Activated T-cell treated with anti-CD3 and anti-CD28 coated beads, Interleukin-2, amount 50 U/mL, for 72 hours (primary cell): ENCODE measurements around the gene APOLD1. TPM values are rescaled to one million over a fixed set of nuclear protein-coding genes. Genes with fewer than 3 reads are reported as not detected.
"Not testable (repeated sequence)": the region's sequence is repeated elsewhere in the genome, so short reads cannot be mapped to it uniquely, and the experiment has no call there.

ENCODE experiments used
- ATAC-seq, 2 donors: fragments of 150-1000 bp; cut with Tn5 transposase; replicated peaks in 1 of 2; 2 replicates each; pipeline ENCODE4 v1.10.0; 2021; ENCODE audit warnings: moderate library complexity in 2 of 2, mild to moderate bottlenecking in 1 of 2
- DNase-seq, 2 donors: peaks; one replicate each; pipeline ENCODE4 v3.0.0; 2021 to 2022; ENCODE audit warnings: mixed read lengths in 1 of 2
- H3K27ac Mint-ChIP-seq: one replicate; pipeline ENCODE4 v1.8.0; 2022; ENCODE audit warnings: mild to moderate bottlenecking, moderate library complexity, mixed read lengths
- H3K27me3 Mint-ChIP-seq: one replicate; pipeline ENCODE4 v1.8.0; 2022; ENCODE audit warnings: low read depth, mixed read lengths
- H3K36me3 Mint-ChIP-seq, 2 donors: one replicate each; pipeline ENCODE4 v1.8.0; 2022; ENCODE audit warnings: mixed read lengths in 2 of 2, mild to moderate bottlenecking in 1 of 2; ENCODE audit not compliant: insufficient read depth in 2 of 2
- H3K4me1 Mint-ChIP-seq: one replicate; pipeline ENCODE4 v1.8.0; 2022; ENCODE audit warnings: low read depth, mixed read lengths
- H3K4me3 Mint-ChIP-seq, 2 donors: one replicate each; pipeline ENCODE4 v1.8.0; 2022; ENCODE audit warnings: mild to moderate bottlenecking in 2 of 2, mixed read lengths in 2 of 2, moderate library complexity in 2 of 2
- H3K9me3 Mint-ChIP-seq, 2 donors: one replicate each; pipeline ENCODE4 v1.8.0; 2022; ENCODE audit warnings: mixed read lengths in 2 of 2
- total RNA-seq, 2 donors: library from RNA; stranded (reverse); gene quantifications; one replicate each; pipeline ENCODE4 v1.2.3, GENCODE V29; 2022

Gene APOLD1
- total RNA-seq, 2 donors from 2014 or later, result 10.4 to 12.8 TPM

DNA sequence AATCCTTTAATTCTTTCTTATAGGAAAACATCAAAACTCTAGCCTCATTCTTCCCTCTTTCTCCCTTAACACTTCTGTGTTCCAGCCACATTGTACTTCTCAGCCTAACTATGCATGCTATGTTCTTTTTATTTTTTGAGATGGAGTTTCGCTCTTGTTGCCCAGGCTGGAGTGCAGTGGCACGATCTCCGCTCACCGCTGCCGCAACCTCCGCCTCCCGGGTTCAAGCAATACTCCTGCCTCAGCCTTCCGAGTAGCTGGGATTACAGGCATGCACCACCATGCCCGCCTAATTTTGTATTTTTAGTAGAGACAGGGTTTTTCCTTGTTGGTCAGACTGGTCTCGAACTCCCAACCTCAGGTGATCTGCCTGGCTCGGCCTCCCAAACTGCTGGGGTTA, 34.9 kb downstream of the APOLD1 start:
- ATAC-seq, H3K9me3 Mint-ChIP-seq, DNase-seq, H3K27me3 Mint-ChIP-seq, H3K4me3 Mint-ChIP-seq: not testable (repeated sequence)
- H3K36me3 Mint-ChIP-seq, result peaks cover 16 to 50% of the 10 kb centered on the region in 2 donors
- peaks cover 49% of the 10 kb centered on the region for H3K4me1 Mint-ChIP-seq
- peak overlapping the region; percentile 21 for H3K27ac Mint-ChIP-seq

DNA sequence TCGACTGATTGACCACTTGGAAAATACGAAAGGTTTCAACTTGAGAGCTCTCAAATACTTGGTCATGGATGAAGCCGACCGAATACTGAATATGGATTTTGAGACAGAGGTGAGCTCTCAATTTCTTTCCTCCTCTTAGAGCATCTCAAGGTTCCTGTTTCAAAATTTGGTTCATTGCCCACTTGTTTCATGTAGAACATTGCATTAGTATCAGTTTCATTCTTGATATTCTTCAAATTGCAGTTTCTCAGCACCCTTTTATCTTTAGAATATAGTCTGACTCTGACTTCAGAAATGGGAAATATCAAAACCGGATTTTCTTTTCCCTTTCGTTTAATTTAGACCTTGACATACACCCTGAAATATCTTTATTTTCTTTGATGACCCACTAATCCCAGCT, 36.5 kb downstream of the APOLD1 start:
- peak overlapping the region; percentile 83 for H3K27ac Mint-ChIP-seq
- H3K9me3 Mint-ChIP-seq, result no peaks in the 10 kb centered on the region
- ATAC-seq, result no peak
- H3K36me3 Mint-ChIP-seq, result peaks cover 12 to 46% of the 10 kb centered on the region in 2 donors
- no peaks in the 10 kb centered on the region for H3K27me3 Mint-ChIP-seq
- no peak overlapping the region for H3K4me3 Mint-ChIP-seq
- H3K4me1 Mint-ChIP-seq, result peaks cover 33% of the 10 kb centered on the region
- DNase-seq, result no peak

DNA sequence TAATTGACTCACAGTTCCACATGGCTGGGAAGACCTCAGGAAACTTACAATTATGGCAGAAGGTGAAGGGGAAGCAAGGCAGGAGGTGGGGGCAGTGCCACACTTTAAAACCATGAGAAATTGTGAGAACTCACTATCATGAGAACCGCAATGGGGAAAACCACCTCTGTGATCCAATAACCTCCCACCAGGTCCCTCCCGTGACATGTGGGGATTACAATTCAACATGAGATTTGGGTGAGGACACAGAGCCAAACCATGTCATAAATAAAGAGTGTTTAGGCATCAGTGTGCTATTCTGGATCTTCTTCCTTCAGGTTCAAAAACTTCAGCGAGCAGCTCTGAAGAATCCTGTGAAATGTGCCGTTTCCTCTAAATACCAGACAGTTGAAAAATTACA, 37.4 kb downstream of the APOLD1 start:
- no peaks in the 10 kb centered on the region for H3K27me3 Mint-ChIP-seq
- peaks cover 12 to 48% of the 10 kb centered on the region in 2 donors for H3K36me3 Mint-ChIP-seq
- peak overlapping the region; percentile 83 for H3K27ac Mint-ChIP-seq
- H3K4me1 Mint-ChIP-seq, result peaks cover 28% of the 10 kb centered on the region
- no peaks in the 10 kb centered on the region for H3K9me3 Mint-ChIP-seq
- DNase-seq (no peak), ATAC-seq (no peak)
- no peak overlapping the region for H3K4me3 Mint-ChIP-seq

DNA sequence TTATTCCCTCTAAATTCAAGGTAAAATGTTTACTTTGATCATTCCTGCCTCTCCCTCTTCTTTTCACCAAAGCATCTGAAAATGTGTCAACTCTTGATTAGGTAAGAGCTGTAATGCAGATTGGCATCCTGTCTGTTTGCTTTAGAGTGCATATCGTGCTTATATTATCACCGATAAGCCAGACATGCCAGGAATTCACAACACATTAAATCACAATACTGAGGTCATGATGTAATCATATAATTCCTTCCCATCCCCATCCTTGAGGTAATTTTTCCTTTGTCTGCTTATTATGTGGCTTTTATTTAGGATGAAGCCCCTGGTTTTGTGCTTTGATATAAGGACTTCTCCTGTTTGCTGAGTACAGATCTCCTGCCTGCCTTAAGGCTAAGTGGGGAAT, 37.8 kb downstream of the APOLD1 start:
- Mint-ChIP-seq H3K27ac (peak overlapping the region; percentile 12), H3K9me3 (no peaks in the 10 kb centered on the region), H3K4me1 (peaks cover 24% of the 10 kb centered on the region), H3K4me3 (no peak overlapping the region), H3K36me3 (peaks cover 12 to 48% of the 10 kb centered on the region in 2 donors), H3K27me3 (no peaks in the 10 kb centered on the region)
- no peak for ATAC-seq
- no peak for DNase-seq

DNA sequence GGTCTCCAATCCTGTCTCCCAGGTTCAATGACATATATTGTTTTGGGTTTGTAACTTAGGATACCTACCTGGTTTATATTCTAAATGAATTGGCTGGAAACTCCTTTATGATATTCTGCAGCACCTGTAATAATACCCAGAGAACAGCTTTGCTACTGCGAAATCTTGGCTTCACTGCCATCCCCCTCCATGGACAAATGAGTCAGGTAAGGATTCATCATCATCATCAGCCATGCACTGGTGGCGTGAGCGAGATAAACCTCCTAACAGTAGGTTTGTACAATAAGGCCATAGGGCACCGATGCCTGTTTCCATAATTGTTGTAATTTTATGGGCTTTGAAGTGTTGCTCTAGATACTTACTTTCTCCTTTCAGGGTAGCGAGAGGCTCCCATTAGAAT, 38.4 kb downstream of the APOLD1 start:
- DNase-seq, result no peak
- H3K4me1 Mint-ChIP-seq, result peaks cover 19% of the 10 kb centered on the region
- H3K36me3 Mint-ChIP-seq, result peaks cover 12 to 45% of the 10 kb centered on the region in 2 donors
- no peaks in the 10 kb centered on the region for H3K9me3 Mint-ChIP-seq
- H3K27me3 Mint-ChIP-seq, result no peaks in the 10 kb centered on the region
- no peak for ATAC-seq
- no peak overlapping the region for H3K27ac Mint-ChIP-seq
- no peak overlapping the region for H3K4me3 Mint-ChIP-seq

DNA sequence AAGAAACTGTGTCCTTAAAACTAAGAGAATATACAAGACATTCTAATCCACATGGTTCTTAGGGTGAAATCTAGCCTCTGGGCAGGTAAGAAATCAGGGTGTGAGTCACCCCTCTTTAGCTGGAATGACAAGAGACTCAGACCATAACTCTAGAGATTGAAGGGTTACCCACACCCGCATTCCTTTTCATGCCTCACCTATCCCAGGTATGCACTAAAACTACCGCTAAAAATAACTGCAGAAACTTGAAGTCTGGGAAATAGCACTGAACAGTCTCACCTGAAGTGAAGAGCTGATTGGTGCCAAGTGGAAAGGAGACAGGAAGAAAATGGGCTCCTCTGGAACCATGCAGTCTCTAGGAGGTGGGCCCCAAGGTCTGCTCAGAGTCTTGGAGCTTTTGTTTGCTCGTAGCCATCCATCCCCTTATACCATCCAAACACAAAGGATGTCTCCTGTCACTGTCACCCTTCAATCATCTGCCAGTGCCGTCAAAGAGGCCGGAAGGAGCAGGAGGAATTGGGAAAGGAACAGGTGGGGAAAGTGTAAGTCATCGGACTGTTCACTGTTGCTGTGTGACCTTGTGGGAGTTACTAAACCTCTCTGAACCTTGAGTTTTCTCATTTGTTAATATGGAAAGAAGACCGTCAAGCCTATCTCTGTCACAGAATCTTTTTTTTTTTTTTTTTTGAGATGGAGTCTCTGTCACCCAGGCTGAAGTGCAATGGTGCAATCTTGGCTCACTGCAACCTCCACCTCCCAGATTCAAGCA, 50.1 kb downstream of the APOLD1 start:
- no peak for DNase-seq
- Mint-ChIP-seq H3K36me3 (peaks cover 17 to 27% of the 10 kb centered on the region in 2 donors), H3K27ac (peak overlapping the region; percentile 39), H3K4me3 (no peak overlapping the region), H3K9me3 (no peaks in the 10 kb centered on the region), H3K27me3 (no peaks in the 10 kb centered on the region), H3K4me1 (peaks cover 50% of the 10 kb centered on the region)
- ATAC-seq, result no peak

DNA sequence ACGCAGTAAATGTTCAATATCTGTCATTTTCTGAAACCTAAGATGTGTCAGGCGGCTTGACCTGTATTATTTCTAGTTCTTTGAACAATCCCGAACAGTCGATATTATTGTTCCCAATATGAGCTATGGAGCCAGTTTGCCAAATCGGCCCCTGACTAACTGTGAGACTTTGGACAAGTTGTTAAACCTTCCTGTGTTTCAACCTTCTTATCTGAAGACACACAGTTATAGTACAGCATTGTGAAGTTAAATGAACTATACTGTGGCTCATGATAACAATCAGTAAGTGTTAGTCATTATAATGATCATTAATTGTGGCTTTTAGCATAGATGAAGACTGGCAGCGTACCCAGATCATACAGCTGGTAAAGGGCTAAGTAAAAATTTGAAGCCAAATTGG, 51.1 kb downstream of the APOLD1 start:
- Mint-ChIP-seq H3K27me3 (no peaks in the 10 kb centered on the region), H3K9me3 (no peaks in the 10 kb centered on the region), H3K4me3 (no peak overlapping the region), H3K27ac (no peak overlapping the region), H3K4me1 (peaks cover 50% of the 10 kb centered on the region), H3K36me3 (peaks cover 17 to 23% of the 10 kb centered on the region in 2 donors)
- ATAC-seq (no peak), DNase-seq (no peak)

DNA sequence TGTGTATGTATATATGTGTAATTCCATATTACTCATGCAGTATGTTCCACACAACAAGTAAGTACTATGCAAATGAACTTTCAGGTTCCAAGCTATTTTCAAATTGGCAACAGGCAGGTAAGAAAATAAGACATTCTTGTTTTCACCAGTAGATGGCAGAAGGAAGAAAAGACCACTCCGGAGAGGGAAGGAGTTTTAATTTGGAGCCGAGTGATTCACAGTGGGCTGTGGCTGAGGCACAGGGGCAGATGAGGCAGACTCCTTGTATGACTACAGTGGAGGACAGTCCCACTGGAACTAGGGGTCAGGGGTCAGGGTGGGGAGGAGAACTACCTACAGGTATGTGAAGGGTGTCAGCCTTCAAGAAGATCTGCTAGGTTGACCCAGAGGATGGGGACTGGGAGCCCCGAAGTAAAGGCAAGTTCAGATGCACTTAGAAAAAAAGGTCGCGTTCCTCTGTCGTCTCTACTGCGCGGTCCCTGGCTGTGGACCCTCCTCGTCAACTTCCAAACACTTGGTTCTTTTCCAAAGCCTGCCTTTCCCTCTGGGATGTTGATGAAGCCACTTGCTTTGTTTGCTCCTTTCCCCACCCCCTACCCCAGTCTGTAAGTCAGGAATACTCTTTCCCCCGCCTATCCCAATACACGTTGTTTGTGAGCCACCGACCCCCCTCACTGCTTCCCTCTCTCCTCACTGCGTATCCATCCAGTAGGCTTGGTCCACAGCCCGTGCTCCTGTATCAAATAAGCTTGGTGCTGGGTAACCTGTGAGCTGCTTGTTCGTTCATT, 51.8 kb downstream of the APOLD1 start:
- ATAC-seq, result peak; percentile 96 to 97
- peaks cover 50% of the 10 kb centered on the region for H3K4me1 Mint-ChIP-seq
- H3K9me3 Mint-ChIP-seq, result no peaks in the 10 kb centered on the region
- DNase-seq, result peak; percentile 63 to 78
- H3K27me3 Mint-ChIP-seq, result no peaks in the 10 kb centered on the region
- peaks cover 14 to 18% of the 10 kb centered on the region in 2 donors for H3K36me3 Mint-ChIP-seq
- H3K4me3 Mint-ChIP-seq, result peak overlapping the region; percentile 44 to 49
- peak overlapping the region; percentile 24 for H3K27ac Mint-ChIP-seq

DNA sequence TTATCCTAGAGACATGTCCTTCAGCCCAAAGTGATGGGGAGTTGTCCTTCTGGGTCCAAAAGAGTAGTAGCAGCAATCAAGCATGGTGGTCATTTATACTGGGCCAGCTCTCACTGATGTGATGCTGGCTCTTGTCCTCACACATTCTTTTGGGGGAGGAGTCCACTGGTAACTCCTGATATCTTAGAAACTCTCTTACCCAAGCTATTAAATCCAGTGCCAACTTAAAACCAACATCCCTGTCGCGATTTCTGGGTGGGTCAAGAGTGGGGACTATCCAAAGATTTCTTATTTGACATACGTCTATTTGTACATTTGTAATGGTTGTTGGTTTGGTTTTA, 52.3 kb downstream of the APOLD1 start:
- ATAC-seq (no peak), DNase-seq (no peak)
- H3K4me1 Mint-ChIP-seq, result peaks cover 46% of the 10 kb centered on the region
- peak overlapping the region; percentile 7 for H3K27ac Mint-ChIP-seq
- peaks cover 11 to 17% of the 10 kb centered on the region in 2 donors for H3K36me3 Mint-ChIP-seq
- H3K9me3 Mint-ChIP-seq, result no peaks in the 10 kb centered on the region
- peak overlapping the region; percentile 44 to 49 for H3K4me3 Mint-ChIP-seq
- no peaks in the 10 kb centered on the region for H3K27me3 Mint-ChIP-seq

DNA sequence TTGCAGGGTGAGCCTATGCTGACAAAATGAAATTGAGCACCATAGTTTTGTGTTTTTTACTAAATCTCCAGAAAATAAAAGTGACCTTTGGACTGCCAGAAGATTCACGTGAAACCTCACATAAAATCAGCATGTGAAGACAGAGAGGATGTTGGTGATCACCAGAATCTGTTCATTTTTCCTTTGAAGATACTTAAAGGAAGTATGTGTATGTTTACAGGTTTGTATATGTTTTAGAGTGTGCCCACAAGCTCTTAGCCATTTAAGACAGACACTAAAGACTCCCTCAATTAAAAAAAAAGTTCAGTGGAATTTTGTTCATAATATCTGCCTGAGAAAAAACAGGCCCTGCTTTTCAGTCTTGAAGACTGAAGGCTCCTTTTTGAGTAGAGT, 53.5 kb downstream of the APOLD1 start:
- Mint-ChIP-seq H3K4me3 (peak overlapping the region in 1 of 2 donors; percentile 64), H3K27ac (peak overlapping the region; percentile 85)
- no peak for ATAC-seq

DNA sequence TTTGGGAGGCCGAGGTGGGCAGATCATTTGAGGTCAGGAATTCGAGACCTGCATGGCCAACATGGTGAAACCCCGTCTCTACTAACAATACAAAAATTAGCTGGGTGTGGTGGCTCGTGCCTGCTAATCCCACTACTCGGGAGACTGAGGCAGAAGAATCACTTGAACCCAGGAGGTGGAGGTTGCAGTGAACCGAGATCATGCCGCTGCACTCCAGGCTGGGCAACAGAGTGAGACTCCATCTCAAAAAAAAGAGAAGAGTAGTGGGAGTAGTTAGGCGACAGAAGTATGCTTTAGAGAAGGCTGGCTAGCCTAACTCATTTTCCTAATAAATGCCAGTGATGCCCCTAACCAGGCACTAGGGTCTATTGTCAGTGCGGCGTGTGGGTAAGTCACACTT, 54.0 kb downstream of the APOLD1 start:
- Mint-ChIP-seq H3K4me1 (peaks cover 37% of the 10 kb centered on the region), H3K27ac (peak overlapping the region; percentile 85)
- ATAC-seq, H3K9me3 Mint-ChIP-seq, H3K4me3 Mint-ChIP-seq, H3K27me3 Mint-ChIP-seq, DNase-seq, H3K36me3 Mint-ChIP-seq: not testable (repeated sequence)

More for the DNA sequence above, 53.5 kb downstream of the APOLD1 start:
- H3K27me3 Mint-ChIP-seq, result no peaks in the 10 kb centered on the region
- H3K36me3 Mint-ChIP-seq, result peaks cover under 1 to 6% of the 10 kb centered on the region in 2 donors
- DNase-seq, result no peak
- H3K9me3 Mint-ChIP-seq, result no peaks in the 10 kb centered on the region
- peaks cover 37% of the 10 kb centered on the region for H3K4me1 Mint-ChIP-seq

DNA sequence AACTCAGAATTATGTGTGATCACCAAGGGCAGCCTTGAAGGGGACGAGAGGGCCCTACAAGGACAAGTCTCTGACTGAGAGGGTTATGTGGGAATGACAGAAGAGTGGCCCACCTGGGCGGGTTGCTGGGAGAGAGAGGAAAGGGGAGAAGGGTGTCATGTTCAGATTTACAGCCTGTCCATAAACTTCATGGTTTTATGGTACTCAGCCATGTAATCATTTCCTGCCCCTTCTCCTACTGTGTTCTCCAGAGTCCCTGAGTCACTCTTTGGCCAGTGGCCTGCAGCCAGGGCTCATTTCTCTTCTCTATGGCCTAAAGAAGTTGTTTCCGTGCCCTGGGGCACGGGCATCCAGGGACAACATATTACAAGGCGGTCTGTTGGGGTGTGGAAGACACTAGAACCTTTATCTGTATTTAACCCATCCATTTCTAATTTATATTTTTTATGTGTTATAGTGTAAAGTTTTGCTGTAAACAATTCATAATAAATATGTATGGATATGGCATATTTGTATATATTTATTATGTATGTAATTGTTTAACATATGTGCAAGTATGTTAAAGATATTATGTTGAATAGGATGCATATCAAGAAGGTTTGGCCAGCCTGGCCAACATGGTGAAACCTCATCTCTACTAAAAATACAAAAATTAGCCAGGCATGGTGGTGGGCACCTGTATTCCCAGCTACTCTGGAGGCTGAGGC, 54.6 kb downstream of the APOLD1 start:
- no peak overlapping the region for H3K27ac Mint-ChIP-seq
- peaks cover 37% of the 10 kb centered on the region for H3K4me1 Mint-ChIP-seq
- DNase-seq (no peak), ATAC-seq (no peak)
- H3K4me3 Mint-ChIP-seq, result no peak overlapping the region
- no peaks in the 10 kb centered on the region for H3K27me3 Mint-ChIP-seq
- H3K9me3 Mint-ChIP-seq, result no peaks in the 10 kb centered on the region
- peaks cover 0 to 4% of the 10 kb centered on the region in 2 donors for H3K36me3 Mint-ChIP-seq

DNA sequence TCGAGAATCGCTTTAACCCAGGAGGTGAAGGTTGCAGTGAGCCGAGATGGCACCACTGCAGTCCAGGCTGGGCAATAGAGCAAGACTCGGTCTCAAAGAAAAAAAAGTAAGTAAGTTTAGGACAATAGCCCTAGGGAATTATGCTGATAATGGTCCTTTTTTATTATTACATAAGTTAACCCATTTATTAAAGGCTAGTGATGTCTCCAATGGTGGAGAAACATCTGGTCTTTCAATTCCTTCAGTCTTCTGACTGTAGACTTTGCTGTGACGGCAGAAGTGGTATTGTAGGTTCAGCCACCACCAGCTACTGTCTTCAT, 55.1 kb downstream of the APOLD1 start:
- Mint-ChIP-seq H3K9me3 (no peaks in the 10 kb centered on the region), H3K27ac (no peak overlapping the region), H3K4me1 (peaks cover 37% of the 10 kb centered on the region), H3K4me3 (no peak overlapping the region), H3K27me3 (no peaks in the 10 kb centered on the region), H3K36me3 (peaks cover 0 to 4% of the 10 kb centered on the region in 2 donors)
- ATAC-seq (no peak), DNase-seq (no peak)
